SK-N-SH (cell line): ENCODE measurements around the gene AUH. TPM values are rescaled to one million over a fixed set of nuclear protein-coding genes. Genes with fewer than 3 reads are reported as not detected.

Experiments
- CTCF ChIA-PET: fragments of 300-600, 350-600 bp; formaldehyde crosslinking; extraction: SDS; loops from one replicate; lab custom pipeline; 2021; lab: Yijun Ruan, JAX
- POLR2A ChIA-PET: fragments of 350-600 bp; sonication (Branson Sonifier 250); formaldehyde crosslinking; extraction: SDS; loops from one replicate; lab custom pipeline; 2020; ENCODE audit warnings: antibody characterized with exemption, inconsistent platforms; lab: Yijun Ruan, JAX
- DNase-seq: peaks from one replicate; pipeline ENCODE4 v3.0.0; 2012
- H2AFZ ChIP-seq: fragments of 200-600 bp; sonication (generic); 2 replicates; pipeline ENCODE4 v1.8.1; 2016; ENCODE audit warnings: antibody characterized with exemption, mild to moderate bottlenecking, low read depth
- H3F3A ChIP-seq: fragments of 200-600 bp; sonication (generic); replicated peaks from 2 replicates; pipeline ENCODE3; 2016; ENCODE audit warnings: antibody characterized with exemption, mild to moderate bottlenecking; ENCODE audit not compliant: insufficient read depth
- H3K27ac ChIP-seq, 2 experiments: fragments of 200-500 bp in 1 of 2; fragments of 200-600 bp in 1 of 2; sonication (Bioruptor generic) in 1 of 2; sonication (generic), shearing (Covaris generic) in 1 of 2; 2 replicates each; pipeline versions ENCODE4 v1.5.1 to v1.6.1; 2014 to 2016; ENCODE audit warnings: low read depth in 2 of 2, inconsistent platforms in 1 of 2, low read length in 1 of 2, mild to moderate bottlenecking in 1 of 2, mixed read lengths in 1 of 2
- H3K27me3 ChIP-seq: fragments of 200-600 bp; sonication (generic), shearing (Covaris generic); 2 replicates; pipeline ENCODE4 v1.6.1; 2016; ENCODE audit warnings: mixed run types; ENCODE audit not compliant: insufficient read depth
- H3K36me3 ChIP-seq, 2 experiments: fragments of 200-500 bp in 1 of 2; fragments of 200-600 bp in 1 of 2; sonication (Bioruptor generic) in 1 of 2; sonication (generic) in 1 of 2; replicated peaks in 1 of 2; 2 replicates each; pipeline versions ENCODE3 to v1.5.1; 2014 to 2016; ENCODE audit warnings: low read length in 1 of 2, mild to moderate bottlenecking in 1 of 2; ENCODE audit not compliant: insufficient read depth in 2 of 2, control insufficient read depth in 1 of 2
- H3K4me1 ChIP-seq, 2 experiments: fragments of 200-500 bp in 1 of 2; fragments of 200-600 bp in 1 of 2; sonication (Bioruptor generic) in 1 of 2; sonication (generic), shearing (Covaris generic) in 1 of 2; 2 replicates each; pipeline versions ENCODE4 v1.5.1 to v1.6.1; 2014 to 2016; ENCODE audit warnings: low read depth in 1 of 2, low read length in 1 of 2, mixed run types in 1 of 2; ENCODE audit not compliant: insufficient read depth in 2 of 2, control insufficient read depth in 1 of 2
- H3K4me2 ChIP-seq: fragments of 200-600 bp; sonication (generic), shearing (Covaris generic); 2 replicates; pipeline ENCODE4 v1.6.1; 2017; ENCODE audit warnings: mixed run types
- H3K4me3 ChIP-seq, 2 experiments: fragments of 200-500 bp in 1 of 2; fragments of 200-600 bp in 1 of 2; sonication (Bioruptor generic) in 1 of 2; sonication (generic), shearing (Covaris generic) in 1 of 2; 2 replicates each; pipeline versions ENCODE4 v1.5.1 to v1.8.1; 2014 to 2016; ENCODE audit warnings: low read depth in 2 of 2, inconsistent platforms in 1 of 2, low read length in 1 of 2, mild to moderate bottlenecking in 1 of 2, mixed read lengths in 1 of 2, moderate library complexity in 1 of 2
- H3K79me2 ChIP-seq: fragments of 200-600 bp; sonication (generic); 2 replicates; pipeline ENCODE4 v1.8.1; 2017; ENCODE audit warnings: mild to moderate bottlenecking; ENCODE audit not compliant: insufficient read depth
- H3K9ac ChIP-seq: fragments of 200-600 bp; sonication (generic); 2 replicates; pipeline ENCODE4 v1.6.1; 2017; ENCODE audit warnings: mixed run types
- H3K9me2 ChIP-seq: fragments of 200-600 bp; sonication (generic); 2 replicates; pipeline ENCODE4 v1.6.1; 2017; ENCODE audit warnings: mixed run types
- H3K9me3 ChIP-seq: fragments of 200-600 bp; sonication (generic); 2 replicates; pipeline ENCODE4 v1.6.1; 2017; ENCODE audit warnings: mixed run types, mild to moderate bottlenecking, moderate library complexity
- H4K20me1 ChIP-seq: fragments of 200-600 bp; sonication (generic); 2 replicates; pipeline ENCODE4 v1.6.1; 2017; ENCODE audit warnings: mild to moderate bottlenecking, mixed run types; ENCODE audit not compliant: insufficient read depth
- CTCF ChIP-seq: fragments of 200-600 bp; sonication (generic); IDR thresholded peaks from 2 replicates; pipeline ENCODE4 v1.6.1; 2017; ENCODE audit warnings: antibody characterized with exemption, mild to moderate bottlenecking, moderate library complexity
- EZH2phosphoT487 ChIP-seq: fragments of 200-600 bp; sonication (generic); IDR thresholded peaks from 2 replicates; pipeline ENCODE4 v1.6.1; 2017; ENCODE audit warnings: low read depth, mixed run types, mild to moderate bottlenecking, antibody characterized with exemption, moderate library complexity, borderline replicate concordance
- FOSL2 ChIP-seq: IDR thresholded peaks from 2 replicates; pipeline ENCODE4 v1.4.0; 2012; ENCODE audit warnings: low read depth, mild to moderate bottlenecking, moderate library complexity, borderline replicate concordance
- IRF3 ChIP-seq: fragments of 150-350 bp; IDR thresholded peaks from 2 replicates; pipeline ENCODE4 v1.6.1; 2016; ENCODE audit warnings: mild to moderate bottlenecking, low read depth, low read length
- MAX ChIP-seq: IDR thresholded peaks from 2 replicates; pipeline ENCODE4 v1.4.0; 2012; ENCODE audit warnings: low read depth
- MEF2A ChIP-seq: IDR thresholded peaks from 2 replicates; pipeline ENCODE4 v1.4.0; 2012; ENCODE audit warnings: low read depth, borderline replicate concordance
- MXI1 ChIP-seq: IDR thresholded peaks from 2 replicates; pipeline ENCODE4 v1.6.1; 2012; ENCODE audit warnings: mild to moderate bottlenecking, low read depth, low read length, improper control_type of control experiment
- NRF1 ChIP-seq: IDR thresholded peaks from 2 replicates; pipeline ENCODE4 v1.6.1; 2012; ENCODE audit warnings: low read depth, mild to moderate bottlenecking, low read length
- POLR2AphosphoS5 ChIP-seq: IDR thresholded peaks from 2 replicates; pipeline ENCODE4 v1.6.1; 2012; ENCODE audit warnings: low read depth, low read length
- RAD21 ChIP-seq: IDR thresholded peaks from 2 replicates; pipeline ENCODE4 v1.6.1; 2012; ENCODE audit warnings: mild to moderate bottlenecking, low read length
- RCOR1 ChIP-seq: fragments of 150-350 bp; IDR thresholded peaks from 2 replicates; pipeline ENCODE4 v1.6.1; 2017; ENCODE audit warnings: antibody characterized with exemption, low read length
- REST ChIP-seq: IDR thresholded peaks from 2 replicates; pipeline ENCODE4 v1.6.1; 2012; ENCODE audit warnings: mild to moderate bottlenecking, low read depth, low read length, moderate library complexity
- RXRA ChIP-seq: IDR thresholded peaks from 2 replicates; pipeline ENCODE4 v1.4.0; 2012; ENCODE audit warnings: low read depth, mild to moderate bottlenecking, borderline replicate concordance
- TAF1 ChIP-seq: IDR thresholded peaks from 2 replicates; pipeline ENCODE4 v1.6.1; 2012; ENCODE audit warnings: low read depth, mild to moderate bottlenecking, low read length, moderate library complexity, borderline replicate concordance
- USF2 ChIP-seq: fragments of 150-350 bp; IDR thresholded peaks from 2 replicates; pipeline ENCODE4 v1.6.1; 2017; ENCODE audit warnings: antibody characterized with exemption, low read length, low read depth, borderline replicate concordance
- WGBS: methylation state at CpG from one replicate; pipeline ENCODE4 v1.1.6; 2017; ENCODE audit warnings: low lambda C conversion rate; 5-methylcytosine and 5-hydroxymethylcytosine counted together
- polyA plus RNA-seq, 3 experiments: library from polyadenylated mRNA; depleted of rRNA; stranded (reverse); fragments of >200 nt; gene quantifications; 2 replicates each; pipeline ENCODE4 v1.2.3, GENCODE V29; 2012

AUH gene
- polyA plus RNA-seq, 1 of the 3 experiments (the other 2 are of a cell fraction) = 7.6 TPM

DNA sequence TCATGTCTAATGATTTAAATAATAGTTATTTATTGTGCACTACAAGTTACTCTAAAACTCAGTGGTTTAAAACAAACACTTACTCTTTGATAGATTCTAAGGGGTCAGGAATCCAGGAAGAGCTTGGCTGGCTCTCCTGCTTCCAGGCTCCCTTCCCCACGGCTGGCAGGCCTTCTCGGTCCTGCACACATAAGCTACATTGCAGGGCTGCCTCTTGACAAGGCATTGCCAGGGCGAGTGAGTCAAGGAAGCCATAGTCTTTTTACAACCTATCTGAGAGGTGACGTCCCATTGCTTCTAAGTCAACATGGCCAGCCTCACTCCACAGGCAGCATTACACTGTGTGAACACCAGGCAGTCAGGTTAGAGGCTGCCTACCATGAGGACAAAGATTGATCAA is 119.8 kb downstream of the AUH start:
- no peaks in the 10 kb centered on the region for H3K9me2 ChIP-seq
- POLR2A ChIA-PET = no interaction called here
- 81% methylated on average over 4 of the region's 4 CpGs for WGBS
- H3K4me2 ChIP-seq = no peak overlapping the region
- no peak overlapping the region for H3K4me3 ChIP-seq
- DNase-seq = no peak
- CTCF ChIA-PET = no interaction called here
- H3K9me3 ChIP-seq = no peaks in the 10 kb centered on the region
- no peak overlapping the region for H3K27ac ChIP-seq
- no peaks in the 10 kb centered on the region for H3K79me2 ChIP-seq
- no peak for TF ChIP-seq NRF1
- no peak for TF ChIP-seq FOSL2
- no peak for TF ChIP-seq RCOR1
- TF ChIP-seq RXRA = no peak
- TF ChIP-seq CTCF = no peak
- no peak for TF ChIP-seq MEF2A
- TF ChIP-seq EZH2phosphoT487 = no peak
- TF ChIP-seq POLR2AphosphoS5 = no peak
- H4K20me1 ChIP-seq = no peaks in the 10 kb centered on the region
- no peaks in the 10 kb centered on the region for H3K27me3 ChIP-seq
- H3K36me3 ChIP-seq = no peaks in the 10 kb centered on the region
- H3K4me1 ChIP-seq = peaks cover 0 to 7% of the 10 kb centered on the region in 2 experiments; a peak in 1 of 4 replicates
- no peaks in the 10 kb centered on the region for H3F3A ChIP-seq
- H2AFZ ChIP-seq = no peak overlapping the region
- no peak overlapping the region for H3K9ac ChIP-seq

DNA sequence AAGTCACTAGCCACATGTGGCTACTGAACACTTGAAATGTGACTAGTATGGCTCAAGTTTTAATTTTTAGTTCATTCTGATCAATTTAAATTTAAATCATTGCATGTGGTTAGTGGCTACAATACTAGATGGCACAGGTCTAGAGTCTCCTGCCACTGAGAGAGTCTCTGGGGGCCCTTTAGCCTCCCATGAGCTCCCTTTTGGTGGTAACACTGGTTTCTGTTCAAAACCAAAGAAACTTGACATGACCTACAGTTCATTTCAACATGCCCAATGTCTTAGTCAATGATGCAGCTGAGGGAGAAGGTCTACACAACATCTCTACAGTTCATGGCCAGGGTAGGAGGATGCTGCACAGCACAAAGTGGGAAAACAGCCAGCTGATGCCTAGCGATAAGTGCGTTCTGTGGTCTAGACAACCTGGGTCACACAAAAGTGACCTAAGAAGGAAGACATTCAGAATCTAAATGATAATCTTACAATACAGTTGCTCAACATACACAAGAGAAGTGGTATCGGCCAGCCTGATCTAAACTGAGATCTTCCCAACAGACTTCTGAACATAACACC is 121.0 kb downstream of the AUH start:
- Histone ChIP-seq H3K79me2 (no peaks in the 10 kb centered on the region), H3K27ac (no peak overlapping the region), H3K4me1 (peaks cover 0 to under 1% of the 10 kb centered on the region in 2 experiments; a peak in 1 of 4 replicates), H3K4me2 (no peak overlapping the region), H2AFZ (no peak overlapping the region), H3K9me3 (no peaks in the 10 kb centered on the region), H3K9me2 (no peaks in the 10 kb centered on the region), H3K4me3 (no peak overlapping the region), H3K9ac (no peak overlapping the region), H3K36me3 (no peaks in the 10 kb centered on the region), H4K20me1 (no peaks in the 10 kb centered on the region), H3F3A (no peaks in the 10 kb centered on the region), H3K27me3 (no peaks in the 10 kb centered on the region)
- DNase-seq = no peak
- CTCF ChIA-PET = interaction anchor here (0.9 kb wide), 1 partner anchor 181 kb away, joined by 3 read pairs; no protein-coding TSS in a partner anchor
- TF ChIP-seq MAX (no peak), IRF3 (no peak), FOSL2 (no peak), MXI1 (no peak), RAD21 (no peak), REST (no peak), TAF1 (no peak), USF2 (no peak), POLR2AphosphoS5 (no peak), RXRA (no peak)
- 92% methylated on average over 3 of the region's 3 CpGs for WGBS
- POLR2A ChIA-PET = no interaction called here
